AG09319 (cell line): Measurements from ENCODE around the gene EML4.
A peak's percentile ranks its signal among the peaks of the same experiment; 100 is the strongest.

Experiments
- DNase-seq: peaks from one replicate; pipeline ENCODE4 v3.0.0-alpha.2; 2010; ENCODE audit warnings: low read depth; ENCODE audit errors: extremely low read depth
- TF ChIP-seq, protein P1 (sequence below): IDR thresholded peaks from 2 replicates; pipeline ENCODE4 v1.5.1; 2011; ENCODE audit warnings: low read depth, mild to moderate bottlenecking, inconsistent platforms, low read length, moderate library complexity

Gene EML4

DNA sequence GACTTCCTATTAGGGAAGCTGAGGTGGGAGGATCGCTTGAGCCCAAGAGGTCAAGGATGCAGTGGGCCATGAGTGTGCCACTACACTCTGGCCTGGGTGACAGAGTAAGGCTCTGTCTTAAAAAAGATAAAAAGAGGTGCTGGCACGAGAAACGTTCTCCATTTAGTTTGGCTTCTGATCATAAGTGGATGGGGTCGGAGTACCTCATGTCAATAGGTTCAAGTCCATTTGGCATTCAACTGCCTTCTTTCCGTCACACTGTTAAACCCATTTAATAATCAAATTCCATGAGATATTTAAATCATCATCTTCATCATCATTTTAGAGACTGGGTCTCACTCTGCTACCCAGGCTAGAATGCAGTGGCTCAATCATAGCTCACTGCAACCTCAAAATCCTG is 182.7 kb downstream of the EML4 start:
- TF ChIP-seq, protein P1, sequence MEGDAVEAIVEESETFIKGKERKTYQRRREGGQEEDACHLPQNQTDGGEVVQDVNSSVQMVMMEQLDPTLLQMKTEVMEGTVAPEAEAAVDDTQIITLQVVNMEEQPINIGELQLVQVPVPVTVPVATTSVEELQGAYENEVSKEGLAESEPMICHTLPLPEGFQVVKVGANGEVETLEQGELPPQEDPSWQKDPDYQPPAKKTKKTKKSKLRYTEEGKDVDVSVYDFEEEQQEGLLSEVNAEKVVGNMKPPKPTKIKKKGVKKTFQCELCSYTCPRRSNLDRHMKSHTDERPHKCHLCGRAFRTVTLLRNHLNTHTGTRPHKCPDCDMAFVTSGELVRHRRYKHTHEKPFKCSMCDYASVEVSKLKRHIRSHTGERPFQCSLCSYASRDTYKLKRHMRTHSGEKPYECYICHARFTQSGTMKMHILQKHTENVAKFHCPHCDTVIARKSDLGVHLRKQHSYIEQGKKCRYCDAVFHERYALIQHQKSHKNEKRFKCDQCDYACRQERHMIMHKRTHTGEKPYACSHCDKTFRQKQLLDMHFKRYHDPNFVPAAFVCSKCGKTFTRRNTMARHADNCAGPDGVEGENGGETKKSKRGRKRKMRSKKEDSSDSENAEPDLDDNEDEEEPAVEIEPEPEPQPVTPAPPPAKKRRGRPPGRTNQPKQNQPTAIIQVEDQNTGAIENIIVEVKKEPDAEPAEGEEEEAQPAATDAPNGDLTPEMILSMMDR: no peak
- DNase-seq: no peak

DNA sequence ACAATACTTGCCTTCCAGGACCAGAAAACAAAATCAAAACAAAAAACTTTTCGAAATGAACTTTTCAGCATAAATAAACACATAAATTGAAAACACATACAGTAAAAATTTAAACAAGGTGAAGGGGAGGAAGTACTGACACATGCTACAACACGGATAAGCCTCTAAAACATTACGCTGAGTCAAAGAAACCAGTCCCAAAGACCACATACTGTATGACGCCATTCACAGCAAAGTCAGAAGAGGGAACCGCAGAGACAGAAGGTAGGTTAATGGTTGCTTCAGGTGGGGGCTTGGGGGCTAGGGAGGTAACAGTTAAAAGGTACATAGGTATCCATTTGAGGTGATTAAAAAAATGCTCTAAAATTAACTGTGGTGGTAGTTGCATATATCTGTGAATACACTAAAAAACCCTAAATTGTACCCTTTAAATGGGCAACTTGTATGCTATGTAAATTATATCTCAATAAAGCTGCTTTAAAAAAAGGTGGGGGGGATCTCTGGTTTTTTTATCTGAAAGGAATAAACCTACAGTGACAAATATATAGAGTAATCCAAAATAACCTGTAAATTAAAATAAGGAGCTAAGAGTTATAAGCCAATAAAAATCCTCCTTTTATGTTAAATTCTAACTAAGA is 184.8 kb downstream of the EML4 start:
- TF ChIP-seq, protein P1: no peak

DNA sequence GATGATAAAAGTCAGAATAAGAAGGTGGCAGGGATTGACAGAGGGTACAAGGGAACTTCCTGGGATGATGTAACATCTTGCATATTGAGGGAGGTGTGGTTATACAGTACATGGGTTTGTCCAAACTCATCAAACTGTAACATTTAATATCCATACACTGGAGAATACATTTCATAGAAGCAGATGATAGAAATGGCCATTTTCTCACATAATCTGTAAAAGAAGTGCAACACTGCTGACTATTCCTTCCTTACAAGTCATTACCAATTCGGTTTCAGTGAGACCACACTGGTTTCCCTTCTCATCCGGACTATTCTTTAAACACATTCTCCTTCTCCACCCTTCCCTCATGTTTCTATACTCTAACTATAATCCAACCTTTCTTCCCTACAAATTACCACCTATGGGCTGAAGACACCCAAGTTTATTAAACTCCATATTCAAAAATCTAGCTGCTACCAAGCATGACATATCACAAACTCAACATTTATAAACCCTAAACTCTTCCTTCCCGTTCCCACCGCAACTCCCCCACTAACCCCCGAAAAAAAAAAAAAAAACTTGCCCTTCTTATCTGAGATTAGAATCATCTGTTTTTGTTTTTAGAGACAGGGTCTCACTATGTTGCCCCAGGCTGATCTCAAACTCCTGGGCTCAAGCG is 190.3 kb downstream of the EML4 start:
- no peak for DNase-seq
- TF ChIP-seq, protein P1: no peak

More for the DNA sequence above, 184.8 kb downstream of the EML4 start:
- no peak for DNase-seq

DNA sequence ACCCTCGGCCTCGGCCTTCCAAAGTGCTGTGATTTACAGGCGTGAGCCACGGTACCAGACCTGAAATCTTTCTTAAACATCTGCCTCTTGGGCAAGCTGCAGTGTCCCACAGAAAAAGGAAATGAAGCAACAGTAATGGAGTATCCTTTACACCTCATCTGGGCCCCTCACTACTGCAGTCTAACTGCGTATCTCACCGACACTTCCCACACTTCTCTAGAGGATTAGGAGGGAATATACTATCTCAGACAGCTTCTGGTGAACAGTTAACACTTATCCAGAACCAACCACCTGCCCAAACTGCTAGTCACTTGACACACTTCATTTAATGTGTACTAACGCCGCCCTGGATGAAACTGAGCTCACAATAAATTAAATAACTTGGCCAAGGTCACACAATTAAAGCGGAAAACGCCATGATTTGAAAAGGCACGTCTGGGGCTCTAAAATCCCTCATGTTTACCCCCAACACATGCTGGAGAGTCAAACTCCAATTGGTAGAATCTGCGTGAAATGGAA is 190.9 kb downstream of the EML4 start:
- DNase-seq: no peak
- TF ChIP-seq, protein P1: no peak

DNA sequence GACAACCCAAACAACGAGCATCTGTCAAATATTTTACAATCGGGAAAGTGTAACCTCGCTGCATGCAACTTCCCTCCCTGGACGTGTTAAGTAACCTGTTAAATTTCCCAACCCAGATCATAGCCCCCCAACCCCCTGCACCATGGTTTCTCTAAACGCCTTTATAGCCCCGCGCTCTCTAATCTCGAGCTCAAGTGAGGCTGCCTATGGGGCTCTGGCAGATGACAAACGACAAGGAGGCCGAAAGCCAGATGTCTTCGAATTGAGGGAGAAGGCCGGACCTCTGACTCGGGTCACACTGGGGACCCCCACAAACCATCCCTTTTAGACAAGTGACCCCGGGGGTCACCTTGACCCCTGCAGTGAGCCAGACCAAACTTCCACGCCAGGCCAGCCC is 191.3 kb downstream of the EML4 start:
- TF ChIP-seq, protein P1: no peak

DNA sequence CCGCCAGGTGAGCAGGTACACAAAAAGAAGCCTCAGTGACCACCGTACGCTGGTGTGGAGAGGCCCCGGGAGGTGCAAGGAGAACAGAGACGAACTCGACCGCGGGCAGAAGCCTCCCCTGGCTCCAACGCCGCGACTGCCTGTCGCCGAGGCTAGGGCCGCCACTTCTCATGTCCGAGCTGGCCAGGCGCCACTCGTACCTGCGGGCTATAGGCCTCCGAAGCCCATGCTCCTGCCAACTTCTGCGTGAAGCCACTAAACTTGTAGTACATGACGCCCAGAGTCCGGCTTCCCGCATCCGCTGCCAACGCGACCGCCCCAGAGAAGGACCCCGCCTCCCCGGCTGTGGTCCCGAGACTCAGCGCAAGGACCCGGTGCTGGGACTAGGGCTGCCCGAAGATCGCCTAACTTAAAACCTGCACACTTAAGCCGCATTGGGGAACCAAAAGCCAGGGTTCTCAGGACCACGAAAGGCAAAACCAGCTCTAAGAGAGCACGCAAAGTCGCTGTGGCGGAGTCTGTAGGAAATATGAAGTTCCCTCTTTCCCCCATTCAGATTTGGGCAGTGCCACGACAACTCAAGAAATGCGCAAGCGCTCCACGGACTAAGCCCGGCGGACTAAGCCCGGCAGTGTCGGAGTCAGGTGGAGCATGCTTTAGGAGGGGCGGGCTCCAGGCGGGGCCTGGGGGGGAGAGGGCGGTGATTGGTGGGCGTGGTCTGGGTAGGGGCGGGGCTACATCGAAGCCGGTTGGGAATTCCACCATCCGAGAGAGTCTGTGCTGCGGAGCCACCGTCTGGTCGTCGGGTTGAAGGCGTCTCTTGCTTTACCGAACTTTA is 192.0 kb downstream of the EML4 start, which contains the start of gene COX7A2L:
TSS of gene COX7A2L (minus strand) at position 328 of the 838 bp plus-strand sequence. CDS start at position 272, 56 bp downstream.
- TF ChIP-seq, protein P1: peak; percentile 52
- peak; percentile 92 for DNase-seq

More for the DNA sequence above, 191.3 kb downstream of the EML4 start:
- no peak for DNase-seq
